GM18873 (cell line): Measurements from ENCODE around the gene FNDC3B.

Experiments used
- ATAC-seq: cut with Tn5 transposase; IDR thresholded peaks from one replicate; pipeline ENCODE4 v1.9.1; 2021; ENCODE audit warnings: mild to moderate bottlenecking, moderate library complexity, moderate number of reproducible peaks; ENCODE audit not compliant: unreplicated experiment, low FRiP score

FNDC3B gene

GRCh38 chr3:172296248-172296974 is 257.0 kb downstream of the FNDC3B start:
- no peak for ATAC-seq

DNA sequence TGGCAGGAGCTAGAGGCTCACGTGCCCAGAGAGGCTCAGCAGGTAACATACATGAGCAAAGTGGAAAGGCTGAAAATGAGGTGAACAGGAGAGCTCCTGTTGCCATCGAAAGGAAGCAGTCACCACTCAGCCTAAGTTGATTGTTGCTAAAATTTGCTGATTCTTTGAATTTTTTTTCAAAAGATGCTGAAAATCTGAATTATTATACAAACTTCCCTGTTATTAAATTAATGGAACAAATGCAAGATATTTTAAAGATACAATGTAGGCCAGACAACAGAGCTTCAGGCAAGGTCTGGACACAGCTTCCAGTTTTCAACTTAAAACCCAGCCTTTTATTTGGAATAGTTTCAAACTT is 257.6 kb downstream of the FNDC3B start:
- no peak for ATAC-seq

DNA sequence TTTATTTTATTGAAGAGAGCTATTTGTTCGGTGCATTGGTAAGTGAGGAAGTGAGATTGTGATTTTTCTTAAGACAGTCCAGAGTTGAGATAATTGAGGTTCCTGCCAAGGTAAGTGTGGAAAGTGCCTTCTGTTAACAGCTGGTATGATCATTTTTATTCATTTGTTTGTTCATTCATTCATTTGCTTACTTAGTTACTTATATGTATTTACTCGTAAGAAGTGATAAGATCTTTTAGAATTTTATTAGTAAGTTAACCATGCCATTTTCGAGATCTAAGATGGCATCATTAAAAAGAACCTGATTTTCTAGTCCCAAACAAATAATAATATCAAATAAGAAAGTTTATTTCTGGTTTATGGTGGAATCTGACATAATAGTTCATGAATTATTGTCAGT is 258.9 kb downstream of the FNDC3B start:
- no peak for ATAC-seq

GRCh38 chr3:172300187-172300586 is 260.8 kb downstream of the FNDC3B start:
- no peak for ATAC-seq

DNA sequence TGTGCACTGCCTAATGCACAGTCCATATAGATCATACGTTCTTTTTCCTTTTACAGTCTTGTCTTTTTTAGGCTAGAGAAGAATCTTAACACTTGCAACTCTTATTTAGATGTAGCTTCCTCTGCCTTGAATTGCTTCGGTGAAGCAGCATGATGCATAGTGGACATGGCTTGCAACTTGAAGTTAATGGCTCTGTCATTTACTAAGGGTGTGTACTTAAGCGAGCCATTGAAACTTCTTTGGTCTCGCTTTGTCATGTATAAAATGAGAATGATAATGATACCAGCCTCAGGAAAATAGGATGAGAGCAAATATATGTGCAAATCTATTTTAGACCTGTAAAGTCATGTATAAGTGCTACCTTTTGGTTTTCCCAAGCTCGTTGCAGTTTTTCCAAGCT is 261.5 kb downstream of the FNDC3B start:
- no peak for ATAC-seq

GRCh38 chr3:172302203-172302602 is 262.8 kb downstream of the FNDC3B start:
- ATAC-seq: no peak

- no peak for ATAC-seq
Observed at GRCh38 chr3:172303181-172303580, 263.8 kb downstream of the FNDC3B start.

GRCh38 chr3:172303941-172304558 is 264.7 kb downstream of the FNDC3B start:
- ATAC-seq: no peak

- ATAC-seq: no peak
Observed at GRCh38 chr3:172305552-172305951, 266.2 kb downstream of the FNDC3B start.

DNA sequence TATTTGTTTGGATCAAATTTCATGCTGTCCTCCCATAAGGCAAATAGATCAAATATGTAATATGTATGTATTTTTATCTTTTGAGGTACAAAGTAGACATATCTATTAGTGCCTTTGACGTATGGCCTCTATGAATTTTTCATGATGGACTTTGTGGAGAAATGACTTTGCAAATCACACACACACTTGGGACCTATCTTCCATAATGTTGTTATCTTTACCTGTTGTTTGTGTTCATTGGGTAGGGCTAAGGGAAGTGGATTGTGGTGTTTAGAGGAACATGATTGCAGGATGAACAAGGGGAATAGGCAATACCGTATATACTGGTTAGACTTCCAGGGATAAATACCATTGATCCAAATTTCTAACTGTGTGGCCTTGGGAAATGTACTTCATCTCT is 266.6 kb downstream of the FNDC3B start:
- ATAC-seq: no peak

DNA sequence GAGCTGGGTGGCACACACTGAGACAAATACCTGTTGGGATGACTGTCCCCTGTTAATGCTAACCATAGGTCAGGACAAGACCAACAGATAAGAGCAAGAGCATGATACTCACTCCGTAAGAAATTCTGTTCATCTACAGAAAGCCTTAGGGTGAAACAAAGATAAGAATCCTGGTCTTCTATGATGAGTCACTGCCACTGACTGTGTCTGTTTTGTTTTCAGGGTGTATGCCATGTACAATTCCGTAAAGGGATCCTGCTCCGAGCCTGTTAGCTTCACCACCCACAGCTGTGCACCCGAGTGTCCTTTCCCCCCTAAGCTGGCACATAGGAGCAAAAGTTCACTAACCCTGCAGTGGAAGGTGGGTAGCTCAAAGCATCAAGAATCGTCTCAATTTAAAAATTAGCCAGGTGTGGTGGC is 267.8 kb downstream of the FNDC3B start:
- no peak for ATAC-seq

DNA sequence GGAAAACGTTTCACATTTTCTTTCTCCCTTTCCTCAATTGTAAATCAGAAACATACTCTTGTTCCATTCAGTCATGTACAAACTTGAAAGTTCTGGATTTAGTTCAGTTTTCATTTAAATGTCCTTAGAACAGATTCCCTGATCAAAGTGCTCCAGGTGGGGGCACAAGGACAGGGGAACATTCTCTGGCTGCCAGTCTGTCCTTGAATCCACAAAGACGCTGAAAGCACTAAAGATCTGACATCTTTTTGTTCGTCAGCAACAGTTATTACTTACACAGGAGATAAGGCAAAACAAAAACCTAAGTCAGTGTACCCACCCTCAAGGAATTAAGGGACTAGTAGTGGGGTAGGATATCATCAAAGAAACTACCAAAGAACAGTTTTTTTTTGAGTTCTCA is 269.7 kb downstream of the FNDC3B start:
- no peak for ATAC-seq

GRCh38 chr3:172309741-172310427 is 270.5 kb downstream of the FNDC3B start:
- ATAC-seq: no peak

GRCh38 chr3:172310428-172310760 is 271.0 kb downstream of the FNDC3B start:
- ATAC-seq: no peak

DNA sequence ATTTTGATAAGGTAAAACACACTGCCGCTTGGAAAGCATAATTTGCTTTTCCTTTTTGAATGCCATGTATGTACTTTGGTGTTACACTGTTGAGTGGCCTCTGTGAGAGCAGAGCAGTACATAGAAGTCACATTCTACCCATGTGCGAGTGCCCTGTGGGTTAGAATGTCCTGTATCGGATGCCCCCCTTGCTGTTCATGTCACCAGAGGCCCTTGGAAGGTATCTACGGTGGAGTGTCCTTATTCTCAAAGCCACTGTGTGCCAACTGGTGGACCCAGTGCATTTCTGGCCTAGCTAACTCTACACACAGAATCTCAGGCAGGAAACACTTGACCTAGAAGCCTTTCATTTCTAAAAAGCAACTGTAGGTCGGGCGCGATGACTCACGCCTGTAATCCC is 271.8 kb downstream of the FNDC3B start:
- ATAC-seq: no peak

- ATAC-seq: no peak
Observed at GRCh38 chr3:172312001-172312400, 272.6 kb downstream of the FNDC3B start.

- ATAC-seq: no peak
Observed at GRCh38 chr3:172312711-172313110, 273.3 kb downstream of the FNDC3B start.

DNA sequence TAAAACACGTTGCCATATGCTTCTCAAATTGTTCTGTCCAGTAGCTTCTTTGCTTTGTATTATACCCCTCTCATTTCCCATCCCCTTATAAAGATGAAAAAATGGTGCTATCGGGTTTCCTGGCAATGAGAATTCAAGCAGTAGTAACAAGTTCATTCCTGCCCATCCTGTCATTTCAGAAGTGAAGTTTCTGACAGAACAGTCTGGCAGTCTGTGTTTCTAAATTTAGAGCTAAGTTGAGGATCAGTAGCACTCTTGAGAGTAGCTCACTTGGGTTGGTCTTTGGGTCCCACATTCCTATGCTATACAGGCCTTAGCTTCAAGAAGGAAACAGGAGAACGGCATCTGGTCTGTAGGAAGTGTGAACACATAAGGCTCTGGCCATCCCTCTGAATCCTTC is 274.3 kb downstream of the FNDC3B start:
- ATAC-seq: no peak

- no peak for ATAC-seq
Observed at GRCh38 chr3:172314591-172315160, 275.3 kb downstream of the FNDC3B start.

GRCh38 chr3:172315401-172316091 is 276.2 kb downstream of the FNDC3B start:
- no peak for ATAC-seq

- no peak for ATAC-seq
Observed at GRCh38 chr3:172316758-172317157, 277.4 kb downstream of the FNDC3B start.
